Activated effector memory CD4-positive, alpha-beta T cell treated with anti-CD3 and anti-CD28 coated beads, Interleukin-2, amount 50 U/mL, for 16 hours (primary cell): Measurements from ENCODE around the gene IPMK.
"Not testable (repeated sequence)": the region's sequence is repeated elsewhere in the genome, so short reads cannot be mapped to it uniquely, and the experiment has no call there.

Experiments
- DNase-seq: peaks from one replicate; pipeline ENCODE4 v3.0.0-alpha.2; 2020

IPMK gene

DNA sequence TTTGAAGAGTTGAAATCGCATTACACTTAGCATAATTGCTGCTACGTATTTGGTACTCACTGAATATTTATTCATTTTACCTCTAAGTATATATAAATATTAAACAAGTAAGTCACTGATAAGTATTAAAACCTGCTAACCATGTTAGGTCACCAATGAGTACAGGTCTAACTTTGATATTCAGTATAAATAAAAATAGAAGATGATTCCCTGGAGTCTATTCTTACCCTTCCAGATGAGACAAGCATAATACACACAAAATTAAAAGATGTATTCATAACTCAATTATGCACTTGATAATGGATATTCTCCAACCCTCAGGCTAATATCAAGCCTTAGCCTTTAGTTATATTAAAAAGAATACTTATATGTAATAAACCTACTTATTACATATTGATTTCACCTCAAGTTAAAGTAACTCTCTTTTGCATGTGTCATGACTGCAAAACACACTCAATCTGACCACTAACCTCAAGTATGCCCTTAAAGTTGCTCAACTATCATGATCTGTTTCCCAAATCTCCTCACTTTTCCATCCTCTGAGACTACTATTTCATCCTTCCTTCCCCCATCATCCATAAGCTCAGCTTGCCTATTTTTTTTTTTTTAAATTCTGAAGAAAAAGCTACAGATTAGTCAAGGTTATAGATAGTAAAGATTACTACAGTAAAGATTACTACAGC, 46.8 kb downstream of the IPMK start:
- no peak for DNase-seq

DNA sequence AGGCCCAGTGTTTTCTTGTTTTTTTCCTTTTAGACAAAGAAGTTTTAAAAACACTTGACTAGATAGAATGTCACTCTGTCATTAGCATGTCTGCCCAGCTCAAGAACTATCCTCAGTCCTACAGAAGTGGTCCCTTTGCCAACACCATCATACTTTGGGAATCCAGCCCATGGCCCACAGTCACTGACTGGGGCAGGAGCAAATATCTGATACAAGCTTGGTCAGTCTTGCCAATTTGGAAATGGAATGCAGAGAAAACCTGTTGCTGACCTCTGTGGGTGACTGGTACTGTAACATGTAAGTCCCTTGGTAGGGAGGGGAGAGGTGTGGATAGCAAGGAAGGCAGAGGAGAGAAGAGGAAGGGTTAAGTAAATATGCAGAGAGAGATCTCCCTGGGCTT, 47.8 kb downstream of the IPMK start:
- no peak for DNase-seq

DNA sequence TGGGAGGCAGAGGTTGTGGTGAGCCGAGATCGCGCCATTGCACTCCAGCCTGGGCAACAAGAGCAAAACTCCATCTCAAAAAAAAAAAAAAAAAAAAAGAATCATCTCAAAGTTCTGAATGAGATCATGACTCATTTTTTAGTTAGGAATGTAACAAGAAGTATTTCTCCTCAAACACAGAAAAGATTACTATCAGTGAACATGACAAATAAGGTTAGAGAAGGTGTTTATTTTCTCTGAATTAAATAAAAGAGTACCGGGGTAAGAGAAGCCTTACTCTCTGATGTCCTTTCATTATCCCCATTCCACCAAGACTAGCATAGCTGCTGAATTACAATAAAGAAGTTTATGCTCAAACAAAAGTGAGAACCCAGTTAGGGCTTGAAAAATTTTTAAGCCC, 50.1 kb downstream of the IPMK start:
- no peak for DNase-seq

GRCh38 chr10:58212622-58213021, 55.1 kb downstream of the IPMK start:
- no peak for DNase-seq

DNA sequence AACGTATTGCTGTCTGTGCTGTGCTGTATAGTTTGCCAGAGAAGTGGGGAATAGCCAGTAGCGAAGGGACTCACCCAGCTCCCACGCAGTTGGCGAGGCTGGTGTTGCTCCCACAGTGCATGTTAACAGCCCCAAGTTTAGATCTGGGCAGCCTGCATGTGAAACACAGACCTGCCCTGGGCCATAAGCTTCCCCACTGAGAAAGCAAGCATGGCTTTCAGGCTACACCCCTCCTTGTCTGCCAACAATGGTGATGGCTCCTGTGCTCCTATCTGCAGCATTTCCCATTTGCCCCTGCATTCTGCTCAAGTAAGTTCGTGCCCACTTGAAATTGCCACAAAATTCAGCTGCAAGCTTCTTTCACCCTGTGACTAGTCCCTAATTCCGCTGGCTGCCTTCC, 57.5 kb downstream of the IPMK start:
- no peak for DNase-seq

DNA sequence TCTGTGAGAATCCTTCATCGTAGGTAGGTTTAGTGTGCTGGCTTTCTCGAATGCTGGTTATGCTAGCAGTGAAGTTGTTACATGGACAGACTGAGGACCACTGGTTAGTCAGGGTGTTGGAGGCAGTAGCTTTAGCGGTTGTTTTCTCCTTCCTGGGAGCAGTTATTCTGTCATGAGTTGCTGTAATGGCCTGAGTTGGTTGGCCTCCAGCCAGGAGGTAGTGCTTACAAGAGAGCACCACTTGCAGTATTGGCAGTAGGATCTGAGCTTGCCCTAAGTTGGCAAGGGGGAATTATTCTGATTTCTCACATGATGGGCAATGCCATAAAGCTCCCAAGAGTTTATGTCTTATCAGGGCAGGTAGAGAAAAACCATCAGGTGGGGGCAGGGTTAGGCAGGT, 58.0 kb downstream of the IPMK start:
- DNase-seq = no peak

DNA sequence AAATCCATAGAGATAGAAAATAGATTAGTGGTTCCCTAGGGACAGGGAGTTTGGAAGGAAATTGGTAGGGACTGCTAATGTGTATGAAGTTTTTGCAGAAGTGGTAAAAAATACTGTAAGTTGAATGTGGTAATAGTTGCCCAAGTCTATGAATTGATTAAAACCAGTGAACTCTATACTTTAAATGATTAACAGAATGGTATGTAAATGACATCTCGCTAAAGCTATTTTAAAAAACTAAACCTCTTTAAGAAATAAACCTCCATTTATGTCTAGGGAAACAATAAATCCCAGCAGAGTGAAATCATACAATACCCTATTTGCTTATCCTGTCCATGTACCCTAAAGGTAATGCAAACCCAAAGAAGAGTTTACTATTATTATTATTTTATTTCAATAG, 61.4 kb downstream of the IPMK start:
- DNase-seq = no peak

- no peak for DNase-seq
Observed at GRCh38 chr10:58201704-58202103, 66.0 kb downstream of the IPMK start.

DNA sequence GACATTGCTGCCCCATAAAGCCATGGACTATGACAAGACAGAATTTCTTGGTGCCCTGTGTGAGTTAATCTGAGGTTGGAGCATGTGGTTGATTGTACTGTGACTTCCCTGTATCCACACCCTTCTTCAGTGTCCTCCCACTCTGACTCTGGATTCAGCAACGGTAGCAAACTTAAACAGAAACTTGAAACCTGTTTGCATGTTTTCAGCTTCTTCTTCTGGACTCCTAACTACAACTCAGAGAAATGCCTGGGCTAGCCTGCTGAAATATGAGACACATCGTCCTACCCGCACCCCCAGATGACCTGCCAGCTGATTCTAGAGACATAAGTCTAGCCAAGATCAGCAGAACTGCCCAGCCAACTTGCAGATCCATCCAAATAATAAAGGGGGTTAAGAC, 78.4 kb downstream of the IPMK start:
- DNase-seq = no peak

DNA sequence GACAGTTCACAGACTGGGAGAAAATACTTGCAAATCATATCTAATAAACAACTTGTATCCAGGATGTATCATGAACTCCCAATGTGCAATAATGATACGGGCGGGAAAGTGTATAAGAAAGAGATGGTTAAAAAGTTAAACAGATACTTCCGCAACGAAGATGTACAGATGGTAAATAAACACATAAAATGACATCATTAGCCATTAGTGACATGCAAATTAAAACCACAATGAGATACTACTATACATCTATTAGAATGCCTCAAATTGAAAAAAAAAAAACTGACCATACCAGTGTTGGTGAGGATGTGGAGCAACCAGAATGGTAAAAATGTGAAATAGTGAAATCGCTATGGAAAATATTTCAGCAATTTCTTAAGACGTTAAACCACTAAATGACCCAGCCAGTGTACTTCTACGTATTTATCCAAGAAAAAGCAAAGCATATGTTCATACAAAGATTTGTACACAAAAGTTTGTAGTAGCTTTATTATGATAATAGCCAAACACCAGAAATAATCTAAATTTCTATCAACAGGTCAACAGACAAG, 83.5 kb downstream of the IPMK start:
- DNase-seq = no peak

- DNase-seq = no peak
Observed at GRCh38 chr10:58180666-58181065, 87.0 kb downstream of the IPMK start.

GRCh38 chr10:58179238-58179637, 88.5 kb downstream of the IPMK start:
- DNase-seq = no peak

DNA sequence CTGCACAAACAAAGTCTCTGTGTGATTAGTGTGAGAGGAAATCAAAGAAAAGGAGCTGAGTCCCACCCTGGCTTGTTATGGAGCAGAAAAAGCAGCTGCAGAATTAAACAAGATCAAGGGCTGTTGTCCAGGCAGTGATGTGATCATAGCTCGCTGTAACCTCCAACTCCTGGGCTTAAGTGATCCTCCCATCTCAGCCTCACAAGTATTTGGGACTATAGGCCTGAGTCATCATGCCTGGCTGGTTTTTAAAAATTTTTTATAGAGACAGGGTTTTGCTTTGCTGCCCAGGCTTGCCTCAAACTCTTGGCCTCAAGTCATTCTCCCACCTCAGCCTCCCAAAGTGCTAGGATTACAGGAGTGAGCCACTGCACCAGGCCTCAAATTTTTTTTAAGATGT, 88.9 kb downstream of the IPMK start:
- DNase-seq = no peak

DNA sequence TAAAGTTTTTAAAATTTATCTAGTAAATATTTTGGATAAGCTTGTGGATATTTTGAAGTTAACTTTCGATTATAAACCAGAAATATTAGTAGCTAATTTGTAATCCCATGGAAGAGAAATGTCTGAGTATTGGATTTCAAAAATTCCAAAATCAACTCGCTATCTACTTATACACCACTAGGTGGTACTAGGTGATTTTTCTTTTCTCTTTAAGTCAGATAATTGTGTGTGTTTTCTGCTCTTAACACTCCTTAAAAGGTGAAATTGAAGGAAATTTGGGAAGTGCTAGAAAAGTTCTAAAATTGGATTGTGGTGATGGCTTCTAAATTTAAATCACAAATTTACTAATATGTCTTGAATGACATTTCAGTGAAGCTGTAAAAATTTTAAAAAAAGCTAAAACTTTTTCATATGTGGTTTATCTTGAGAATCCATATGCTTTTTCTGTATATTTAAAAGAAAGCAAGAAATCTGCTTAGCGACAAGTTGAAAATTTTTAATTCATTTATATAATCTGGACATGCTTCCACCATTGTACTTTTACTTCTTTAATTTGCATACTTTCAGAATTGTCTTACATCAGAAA, 90.2 kb downstream of the IPMK start:
- no peak for DNase-seq

DNA sequence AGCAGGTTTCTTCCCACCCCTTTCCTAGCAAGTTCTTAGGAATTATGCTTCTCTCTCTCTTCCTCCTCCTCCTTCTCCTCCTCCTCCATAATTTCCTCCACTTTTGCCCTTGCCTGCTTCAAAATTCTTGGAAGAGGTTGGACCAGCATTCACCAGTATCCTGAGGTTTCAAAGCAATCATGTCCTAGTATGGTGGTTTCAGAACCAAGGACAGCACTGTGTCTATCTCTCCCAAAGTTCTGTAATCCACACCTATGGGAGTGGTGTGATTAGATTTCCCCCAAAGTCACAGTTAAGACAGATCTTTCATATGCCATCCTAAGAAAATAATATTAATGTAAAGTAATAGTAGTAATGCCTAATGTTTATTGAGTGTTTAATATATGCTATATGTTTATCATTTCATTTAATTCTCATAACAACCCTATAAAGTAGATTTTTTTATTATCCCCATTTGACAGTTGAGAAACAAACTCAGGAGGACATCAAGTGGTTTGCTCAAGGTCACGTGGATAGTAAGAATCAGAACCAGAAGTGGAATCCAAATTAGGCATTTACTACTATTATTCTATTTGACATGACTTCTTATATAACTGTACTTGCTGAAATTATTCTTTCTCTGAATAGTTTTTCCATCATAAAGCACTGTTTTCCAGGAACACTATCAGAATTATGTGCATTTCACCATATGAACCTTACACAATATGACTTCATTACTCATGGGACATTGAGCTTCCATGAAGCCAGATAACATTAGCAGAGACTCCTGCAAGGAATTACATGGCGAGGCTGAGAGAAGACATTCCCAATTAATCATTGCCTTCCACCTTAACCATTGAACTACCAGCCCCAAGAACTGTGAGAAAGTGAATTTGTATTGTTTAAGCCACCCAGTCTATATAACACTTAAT, 91.4 kb downstream of the IPMK start:
- DNase-seq = no peak

DNA sequence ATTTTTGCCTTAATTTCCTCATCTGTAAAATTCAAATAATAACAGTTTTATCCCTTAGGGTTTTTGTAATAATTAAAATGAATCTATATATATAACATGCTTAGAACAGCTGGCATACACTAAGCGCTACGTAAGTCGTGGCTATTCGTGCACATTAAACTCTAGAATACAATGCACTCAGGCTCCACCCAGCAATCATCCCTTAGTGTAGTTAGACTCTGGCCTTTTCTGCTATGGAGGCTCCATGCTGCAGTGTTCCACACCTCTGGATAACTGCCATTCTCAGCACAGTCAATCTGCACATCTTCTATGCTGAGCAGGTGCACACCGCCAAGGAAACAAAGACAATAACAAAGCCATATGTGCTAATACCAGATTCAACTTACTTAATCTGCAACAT, 92.9 kb downstream of the IPMK start:
- no peak for DNase-seq

DNA sequence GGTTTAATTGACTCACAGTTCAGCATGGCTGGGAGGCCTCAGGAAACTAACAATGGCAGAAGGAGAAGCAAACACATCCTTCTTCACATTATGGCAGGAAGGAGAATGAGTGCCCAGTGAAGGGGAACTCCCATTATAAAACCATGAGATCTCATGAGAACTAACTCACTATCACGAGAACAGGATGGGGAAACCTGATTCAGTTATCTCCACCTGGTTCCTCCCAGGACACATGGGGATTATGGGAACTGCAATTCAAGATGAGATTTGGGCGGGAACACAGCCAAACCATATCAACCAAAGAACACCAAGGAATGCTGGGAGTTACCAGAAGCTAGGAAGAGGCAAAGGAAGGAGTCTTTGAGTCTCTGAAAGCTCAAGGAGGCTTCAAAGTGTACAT, 94.3 kb downstream of the IPMK start:
- DNase-seq = no peak

DNA sequence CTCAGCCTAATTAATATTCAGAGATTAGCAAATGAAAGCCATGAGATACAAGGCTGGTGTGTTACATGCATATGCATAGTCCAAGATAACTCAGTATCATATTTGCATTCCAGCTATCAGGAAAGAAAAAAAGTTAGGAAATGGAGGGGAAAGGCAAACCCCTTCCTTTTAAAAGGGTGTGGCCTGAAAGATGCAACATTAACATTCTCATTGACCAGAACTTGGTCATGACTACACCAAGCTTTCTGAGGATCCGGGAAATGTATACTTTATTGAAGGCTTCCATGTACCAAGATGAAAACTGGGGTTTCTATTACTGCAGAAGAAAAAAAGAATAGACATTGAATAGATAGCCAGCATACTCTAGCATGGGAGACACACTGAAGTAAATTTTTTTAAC, 96.5 kb downstream of the IPMK start:
- DNase-seq = no peak

- DNase-seq = no peak
Observed at GRCh38 chr10:58164517-58164916, 103.2 kb downstream of the IPMK start.

DNA sequence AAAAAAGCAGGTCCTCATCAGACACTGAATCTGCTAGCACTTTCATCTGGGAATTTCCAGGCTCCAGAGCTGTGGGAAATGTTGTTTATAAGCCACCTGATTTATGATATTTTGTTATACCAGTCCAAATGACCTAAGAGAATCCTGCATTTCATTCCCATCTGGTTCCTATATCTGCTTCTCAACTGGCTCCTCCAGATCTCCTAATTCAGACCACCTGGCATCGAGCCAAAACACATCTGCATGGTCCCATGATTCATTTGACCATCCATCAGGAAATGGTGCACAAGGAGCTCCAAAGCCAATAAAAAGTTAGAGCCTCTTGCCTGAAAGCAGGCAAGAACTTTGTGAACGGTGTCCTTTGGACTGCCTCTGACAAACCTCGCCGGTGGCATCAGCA, 108.9 kb downstream of the IPMK start:
- DNase-seq = no peak

GRCh38 chr10:58157076-58157766, 110.5 kb downstream of the IPMK start:
- no peak for DNase-seq

GRCh38 chr10:58155941-58156340, 111.8 kb downstream of the IPMK start:
- DNase-seq = not testable (repeated sequence)

GRCh38 chr10:58153751-58154150, 113.9 kb downstream of the IPMK start:
- DNase-seq = no peak
